Hepatocyte (in vitro differentiated cells): ENCODE measurements around the gene GLRX2. TPM values are rescaled to one million over a fixed set of nuclear protein-coding genes. Genes with fewer than 3 reads are reported as not detected.

Experiments used
- DNase-seq: peaks from one replicate; pipeline ENCODE4 v3.0.0-alpha.2; 2016; ENCODE audit warnings: low spot score
- H2AFZ ChIP-seq: fragments of 200-600 bp; sonication (generic); 2 replicates; pipeline ENCODE4 v1.6.0; 2016; ENCODE audit warnings: antibody characterized with exemption, mild to moderate bottlenecking
- H3K27ac ChIP-seq: fragments of 200-600 bp; sonication (generic); 2 replicates; pipeline ENCODE4 v1.5.1; 2016; ENCODE audit warnings: mild to moderate bottlenecking
- H3K27me3 ChIP-seq: fragments of 200-600 bp; sonication (generic); 2 replicates; pipeline ENCODE4 v1.6.1; 2016
- H3K36me3 ChIP-seq: fragments of 200-600 bp; sonication (generic); replicated peaks from 2 replicates; pipeline ENCODE4 v1.5.1; 2016; ENCODE audit warnings: low read depth; ENCODE audit not compliant: insufficient read depth
- H3K4me1 ChIP-seq: fragments of 200-600 bp; sonication (generic); 2 replicates; pipeline ENCODE4 v1.5.1; 2016; ENCODE audit warnings: mild to moderate bottlenecking, moderate library complexity; ENCODE audit not compliant: insufficient read depth
- H3K4me2 ChIP-seq: fragments of 200-600 bp; sonication (generic); 2 replicates; pipeline ENCODE4 v1.6.0; 2016
- H3K4me3 ChIP-seq: fragments of 200-600 bp; sonication (generic); 2 replicates; pipeline ENCODE4 v1.5.1; 2016; ENCODE audit warnings: mild to moderate bottlenecking
- H3K79me2 ChIP-seq: fragments of 200-600 bp; sonication (generic); 2 replicates; pipeline ENCODE4 v1.6.0; 2017; ENCODE audit warnings: mild to moderate bottlenecking
- H3K9me2 ChIP-seq: fragments of 200-600 bp; sonication (generic); replicated peaks from 2 replicates; pipeline ENCODE4 v1.6.0; 2017; ENCODE audit warnings: mild to moderate bottlenecking; ENCODE audit not compliant: insufficient read depth
- H3K9me3 ChIP-seq: fragments of 200-600 bp; sonication (generic); 2 replicates; pipeline ENCODE4 v1.5.1; 2016; ENCODE audit warnings: low read depth, mild to moderate bottlenecking
- H4K20me1 ChIP-seq: fragments of 200-600 bp; sonication (generic); 2 replicates; pipeline ENCODE4 v1.6.0; 2016; ENCODE audit warnings: mild to moderate bottlenecking; ENCODE audit not compliant: insufficient read depth, poor library complexity, severe bottlenecking
- EZH2 ChIP-seq: fragments of 200-600 bp; sonication (generic); IDR thresholded peaks from 2 replicates; pipeline ENCODE4 v1.6.1; 2016; ENCODE audit warnings: antibody characterized with exemption, mild to moderate bottlenecking, borderline replicate concordance
- EZH2phosphoT487 ChIP-seq: fragments of 200-600 bp; sonication (generic); IDR thresholded peaks from one replicate; pipeline ENCODE4 v1.6.1; 2018; ENCODE audit warnings: antibody characterized with exemption, mild to moderate bottlenecking, low read depth, moderate library complexity; ENCODE audit not compliant: unreplicated experiment, severe bottlenecking
- WGBS: methylation state at CpG from one replicate; pipeline ENCODE4 v1.1.6; 2016; ENCODE audit warnings: low lambda C conversion rate; ENCODE audit errors: missing lambda C conversion rate; 5-methylcytosine and 5-hydroxymethylcytosine counted together
- polyA plus RNA-seq: library from polyadenylated mRNA; unstranded; fragments of >200 nt; fragmentation: Nextera tagmentation; extraction: Ambion mirVana; gene quantifications from 2 replicates; pipeline ENCODE4 v1.2.1, GENCODE V29; 2016
- total RNA-seq: library from RNA; depleted of rRNA; stranded (reverse); fragments of >200 nt; gene quantifications from 2 replicates; pipeline ENCODE4 v1.2.3, GENCODE V29; 2014
- TF ChIP-seq, protein P1 (sequence below): fragments of 200-600 bp; sonication (generic); IDR thresholded peaks from 2 replicates; pipeline ENCODE4 v1.5.1; 2016; ENCODE audit warnings: antibody characterized with exemption, mild to moderate bottlenecking; ENCODE audit not compliant: poor library complexity

Gene GLRX2
- total and polyA plus RNA-seq, 2 experiments from 2014 or later = 20.4 to 41.0 TPM

DNA sequence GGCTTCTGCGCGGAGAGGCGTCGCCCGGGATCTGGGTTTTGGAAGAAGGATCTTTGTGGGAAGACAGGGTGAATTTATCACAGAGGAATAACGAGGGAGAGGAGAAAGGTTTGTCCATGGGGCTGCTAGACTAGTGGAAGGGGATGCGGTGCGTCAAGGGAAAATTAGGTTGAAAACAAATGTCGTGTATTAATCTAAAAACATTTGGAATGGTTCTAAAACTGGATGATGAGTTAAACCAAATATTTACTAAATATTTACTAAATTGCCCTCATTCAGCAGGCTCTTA, 45.2 kb downstream of the GLRX2 start:
- H3K4me2 ChIP-seq = peak overlapping the region; percentile 84
- TF ChIP-seq EZH2phosphoT487 = no peak
- TF ChIP-seq, protein P1, sequence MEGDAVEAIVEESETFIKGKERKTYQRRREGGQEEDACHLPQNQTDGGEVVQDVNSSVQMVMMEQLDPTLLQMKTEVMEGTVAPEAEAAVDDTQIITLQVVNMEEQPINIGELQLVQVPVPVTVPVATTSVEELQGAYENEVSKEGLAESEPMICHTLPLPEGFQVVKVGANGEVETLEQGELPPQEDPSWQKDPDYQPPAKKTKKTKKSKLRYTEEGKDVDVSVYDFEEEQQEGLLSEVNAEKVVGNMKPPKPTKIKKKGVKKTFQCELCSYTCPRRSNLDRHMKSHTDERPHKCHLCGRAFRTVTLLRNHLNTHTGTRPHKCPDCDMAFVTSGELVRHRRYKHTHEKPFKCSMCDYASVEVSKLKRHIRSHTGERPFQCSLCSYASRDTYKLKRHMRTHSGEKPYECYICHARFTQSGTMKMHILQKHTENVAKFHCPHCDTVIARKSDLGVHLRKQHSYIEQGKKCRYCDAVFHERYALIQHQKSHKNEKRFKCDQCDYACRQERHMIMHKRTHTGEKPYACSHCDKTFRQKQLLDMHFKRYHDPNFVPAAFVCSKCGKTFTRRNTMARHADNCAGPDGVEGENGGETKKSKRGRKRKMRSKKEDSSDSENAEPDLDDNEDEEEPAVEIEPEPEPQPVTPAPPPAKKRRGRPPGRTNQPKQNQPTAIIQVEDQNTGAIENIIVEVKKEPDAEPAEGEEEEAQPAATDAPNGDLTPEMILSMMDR = no peak
- TF ChIP-seq EZH2 = no peak
- peaks cover 22% of the 10 kb centered on the region for H4K20me1 ChIP-seq
- peaks cover 82% of the 10 kb centered on the region for H3K79me2 ChIP-seq
- no peaks in the 10 kb centered on the region for H3K27me3 ChIP-seq
- peak overlapping the region; percentile 93 for H3K27ac ChIP-seq
- peaks cover 14% of the 10 kb centered on the region for H3K4me1 ChIP-seq
- no peak for DNase-seq
- H3K36me3 ChIP-seq = no peaks in the 10 kb centered on the region
- WGBS = under 1% methylated on average over 9 of the region's 9 CpGs
- peak overlapping the region; percentile 60 for H2AFZ ChIP-seq
- no peaks in the 10 kb centered on the region for H3K9me2 ChIP-seq
- no peaks in the 10 kb centered on the region for H3K9me3 ChIP-seq
- H3K4me3 ChIP-seq = peak overlapping the region; percentile 77

GRCh38 chr1:193059282-193060114, 45.7 kb downstream of the GLRX2 start, which contains the start of the genes RO60 and UCHL5:
Gene RO60 (plus strand): TSS chr1:193059612. CDS start chr1:193069055, 9,443 bp downstream.
Gene UCHL5 (minus strand): TSS chr1:193059360. CDS start chr1:193059260, 100 bp downstream.
- Histone ChIP-seq H3K9me3 (no peaks in the 10 kb centered on the region), H3K4me3 (peak within 1 kb of the TSS; percentile 77), H4K20me1 (peaks cover 16% of the 10 kb centered on the region), H3K9me2 (no peaks in the 10 kb centered on the region), H3K79me2 (peaks cover 82% of the 10 kb centered on the region), H3K27me3 (no peaks in the 10 kb centered on the region), H3K4me2 (peak within 1 kb of the TSS; percentile 96), H2AFZ (peak within 1 kb of the TSS; percentile 83), H3K36me3 (no peaks in the 10 kb centered on the region), H3K27ac (peak within 1 kb of the TSS; percentile 93), H3K4me1 (peaks cover 14% of the 10 kb centered on the region)
- TF ChIP-seq, protein P1 = no peak
- WGBS = 1% methylated on average over 71 of the region's 74 CpGs
- peak; percentile 98 for DNase-seq

- TF ChIP-seq, protein P1 = no peak
- TF ChIP-seq EZH2phosphoT487 (no peak), EZH2 (no peak)
- H3K36me3 ChIP-seq = no peaks in the 10 kb centered on the region
- H2AFZ ChIP-seq = peak overlapping the region; percentile 83
- peaks cover 82% of the 10 kb centered on the region for H3K79me2 ChIP-seq
- H3K27ac ChIP-seq = peak overlapping the region; percentile 93
- peaks cover 14% of the 10 kb centered on the region for H3K4me1 ChIP-seq
- H3K9me3 ChIP-seq = no peaks in the 10 kb centered on the region
- H3K4me2 ChIP-seq = peak overlapping the region; percentile 96
- H3K4me3 ChIP-seq = peak overlapping the region; percentile 68
- WGBS = 2% methylated on average over 35 of the region's 37 CpGs
- H4K20me1 ChIP-seq = peaks cover 13% of the 10 kb centered on the region
- no peaks in the 10 kb centered on the region for H3K9me2 ChIP-seq
- peak; percentile 58 for DNase-seq
- no peaks in the 10 kb centered on the region for H3K27me3 ChIP-seq
Observed at GRCh38 chr1:193058529-193059281, 46.5 kb downstream of the GLRX2 start.
